Spleen (tissue), 11 donors: ENCODE measurements around the gene IPO8. TPM values are rescaled to one million over a fixed set of nuclear protein-coding genes. Genes with fewer than 3 reads are reported as not detected.

Source experiments
- DNase-seq: peaks from one replicate; pipeline ENCODE4 v3.0.0-alpha.2; 2020
- H3K27ac ChIP-seq, 8 donors: fragments of 200-600 bp; sonication (generic) in 7 of 8; 1 replicate in 4 of 8; 2 replicates in 4 of 8; pipeline versions ENCODE4 v1.5.0 to v1.8.0; 2016 to 2021; ENCODE audit warnings: inconsistent platforms in 4 of 8, mild to moderate bottlenecking in 4 of 8, moderate library complexity in 1 of 8
- H3K27me3 ChIP-seq, 7 donors: fragments of 200-600 bp; sonication (generic) in 6 of 7; replicated peaks in 1 of 7; 1 replicate in 4 of 7; 2 replicates in 3 of 7; pipeline versions ENCODE4 v1.5.0 to v1.8.0; 2016 to 2021; ENCODE audit warnings: inconsistent platforms in 3 of 7, mild to moderate bottlenecking in 1 of 7
- H3K36me3 ChIP-seq, 6 donors: fragments of 200-600 bp; sonication (generic) in 5 of 6; 1 replicate in 4 of 6; 2 replicates in 2 of 6; pipeline versions ENCODE4 v1.5.0 to v1.8.0; 2016 to 2021; ENCODE audit warnings: inconsistent platforms in 2 of 6
- H3K4me1 ChIP-seq, 6 donors: fragments of 200-600 bp; sonication (generic) in 5 of 6; 1 replicate in 3 of 6; 2 replicates in 3 of 6; pipeline versions ENCODE4 v1.5.0 to v1.8.0; 2016 to 2021; ENCODE audit warnings: inconsistent platforms in 3 of 6
- H3K4me3 ChIP-seq, 8 donors: fragments of 200-600 bp; sonication (generic) in 7 of 8; 1 replicate in 4 of 8; 2 replicates in 4 of 8; pipeline versions ENCODE4 v1.5.0 to v1.8.0; 2016 to 2021; ENCODE audit warnings: inconsistent platforms in 4 of 8, mild to moderate bottlenecking in 4 of 8, moderate library complexity in 2 of 8
- H3K9me3 ChIP-seq, 8 donors: fragments of 200-600 bp; sonication (generic) in 7 of 8; 1 replicate in 4 of 8; 2 replicates in 4 of 8; pipeline versions ENCODE4 v1.5.0 to v1.8.0; 2016 to 2021; ENCODE audit warnings: inconsistent platforms in 4 of 8
- CTCF ChIP-seq, 11 experiments: fragments of 200-600 bp in 7 of 11; fragments of 450-650 bp in 4 of 11; sonication (generic) in 4 of 11; IDR thresholded peaks in 8 of 11; conservative IDR thresholded peaks in 3 of 11; 1 replicate in 7 of 11; 2 replicates in 4 of 11; pipeline versions ENCODE4 v1.4.0 to v1.8.0; 2016 to 2021; ENCODE audit warnings: antibody characterized with exemption in 11 of 11, inconsistent platforms in 4 of 11, mild to moderate bottlenecking in 1 of 11
- POLR2A ChIP-seq, 3 donors: fragments of 450-650 bp; IDR thresholded peaks; one replicate each; pipeline ENCODE4 v1.5.1; 2017; ENCODE audit warnings: antibody characterized with exemption in 3 of 3, mild to moderate bottlenecking in 1 of 3
- POLR2AphosphoS5 ChIP-seq, 3 donors: sonication (generic); formaldehyde crosslinking; IDR thresholded peaks; one replicate each; pipeline ENCODE4 v1.5.1; 2017; ENCODE audit warnings: antibody characterized with exemption in 3 of 3
- WGBS, 5 donors: extraction: QIAGEN DNeasy Blood & Tissue Kit in 3 of 5; methylation state at CpG; one replicate each; pipeline versions ENCODE4 v1.1.5 to v1.1.7; 2013 to 2018; 5-methylcytosine and 5-hydroxymethylcytosine counted together
- intact Hi-C: fragments of 100-400 bp; cut with DNase I; formaldehyde crosslinking; loops from one replicate; pipeline ENCODE4 v1.15.0; 2023; ENCODE audit warnings: low total_unique reads
- polyA plus RNA-seq, 3 donors: library from polyadenylated mRNA; stranded (reverse); fragments of 200-250 nt; gene quantifications; one replicate each; pipeline ENCODE4 v1.2.1, GENCODE V29; 2013
- total RNA-seq, 7 donors: library from RNA; depleted of rRNA in 3 of 7; stranded (reverse); fragments of >200 nt in 3 of 7; fragmentation: NEBNext Ultra II Directional in 4 of 7; extraction: Animal tissue kit (Norgen Biotek cat#: 25700) in 4 of 7; gene quantifications; one replicate each; pipeline versions ENCODE4 v1.1.0 to v1.2.1, GENCODE V29; 2016 to 2021
- donor health status: healthy with polysubstance abuse.
- donor health status: DM: no; HTN: no; CAD: no; lungs with moderate emphysema.
- donor health status: DM: no; HTN: no; CAD: no.
- donor health status: Bipolar disorder and iron deficiency.
- donor health status: healthy.
- donor health status: DM: no; HTN: no; CAD: no.
- donor health status: DM: yes; HTN: yes; CAD: no.

IPO8 gene
- total and polyA plus RNA-seq, 10 donors, result 8.5 to 68.2 (median 49.8) TPM

GRCh38 chr12:30617346-30618016, 78.2 kb downstream of the IPO8 start:
- Histone ChIP-seq H3K36me3 (no peaks in the 10 kb centered on the region), H3K9me3 (no peaks in the 10 kb centered on the region), H3K27ac (no peak overlapping the region), H3K4me1 (no peaks in the 10 kb centered on the region), H3K27me3 (no peaks in the 10 kb centered on the region), H3K4me3 (no peak overlapping the region)
- TF ChIP-seq CTCF (IDR thresholded peaks at IDR 0.05 in 8 of 11, conservative IDR thresholded peaks at IDR 0.05 in 3 of 11) (no peak), POLR2AphosphoS5 (IDR thresholded peaks at IDR 0.05) (no peak)
- no peak for DNase-seq
- 88 to 92% (median 90%) methylated on average over 5 of the region's 5 CpGs for WGBS, 5 donors
- intact Hi-C loops, result no loop called here

- no peaks in the 10 kb centered on the region for H3K27me3 ChIP-seq
- TF ChIP-seq CTCF (IDR thresholded peaks at IDR 0.05 in 8 of 11, conservative IDR thresholded peaks at IDR 0.05 in 3 of 11), result no peak
- TF ChIP-seq POLR2AphosphoS5 (IDR thresholded peaks at IDR 0.05), result no peak
- no peak for TF ChIP-seq POLR2A (IDR thresholded peaks at IDR 0.05)
- H3K4me1 ChIP-seq, result no peaks in the 10 kb centered on the region
- intact Hi-C loops, result no loop called here
- no peak overlapping the region for H3K4me3 ChIP-seq
- H3K27ac ChIP-seq, result no peak overlapping the region
- no peaks in the 10 kb centered on the region for H3K36me3 ChIP-seq
- DNase-seq, result no peak
- peaks cover 0 to 10% (median 6%) of the 10 kb centered on the region in 8 donors for H3K9me3 ChIP-seq
These were observed 81.6 kb downstream of the IPO8 start for GRCh38 chr12:30614031-30614430.

- no peak overlapping the region for H3K27ac ChIP-seq
- no peak overlapping the region for H3K4me3 ChIP-seq
- intact Hi-C loops, result no loop called here
These were observed 82.4 kb downstream of the IPO8 start for GRCh38 chr12:30613119-30613830.

More at GRCh38 chr12:30613119-30613830, 82.4 kb downstream of the IPO8 start:
- DNase-seq, result no peak
- H3K9me3 ChIP-seq, result peaks cover 0 to 16% (median 8%) of the 10 kb centered on the region in 8 donors
- no peaks in the 10 kb centered on the region for H3K36me3 ChIP-seq
- no peak for TF ChIP-seq POLR2A (IDR thresholded peaks at IDR 0.05)
- TF ChIP-seq CTCF (IDR thresholded peaks at IDR 0.05 in 8 of 11, conservative IDR thresholded peaks at IDR 0.05 in 3 of 11), result no peak
- no peak for TF ChIP-seq POLR2AphosphoS5 (IDR thresholded peaks at IDR 0.05)
- no peaks in the 10 kb centered on the region for H3K4me1 ChIP-seq
- H3K27me3 ChIP-seq, result no peaks in the 10 kb centered on the region
- WGBS, 5 donors, result 34 to 63% (median 54%) methylated on average over 2 of the region's 2 CpGs
